Measurements from ENCODE around the gene CD69. TPM values are rescaled to one million over a fixed set of nuclear protein-coding genes. Genes with fewer than 3 reads are reported as not detected.
A peak's percentile ranks its signal among the peaks of the same experiment; 100 is the strongest.

Gene CD69
- total RNA-seq, 4 donors from 2014 or later, result 0.99 to 6.7 (median 2.7) TPM

GRCh38 chr12:9711664-9712063 is 49.0 kb downstream of the CD69 start:
- intact Hi-C loops (cut with DNase I), result no loop called here

GRCh38 chr12:9710584-9711375 is 49.9 kb downstream of the CD69 start:
- no peak overlapping the region for H3K27ac ChIP-seq
- no peaks in the 10 kb centered on the region for H3K36me3 ChIP-seq
- TF ChIP-seq CTCF (IDR thresholded peaks at IDR 0.05) (no peak), POLR2A (IDR thresholded peaks at IDR 0.05) (no peak)
- peaks cover 0 to 12% (median 0%) of the 10 kb centered on the region in 3 donors for H3K4me1 ChIP-seq
- 81 to 100% methylated on average over 1 to 3 of the region's 3 CpGs for WGBS, 2 donors
- no peaks in the 10 kb centered on the region for H3K27me3 ChIP-seq
- intact Hi-C loops (cut with DNase I), result no loop called here
- no peak overlapping the region for H3K4me3 ChIP-seq
- H3K9me3 ChIP-seq, result no peaks in the 10 kb centered on the region
- no peak for DNase-seq

More at GRCh38 chr12:9711664-9712063, 49.0 kb downstream of the CD69 start:
- Histone ChIP-seq H3K27me3 (no peaks in the 10 kb centered on the region), H3K4me1 (peaks cover 0 to 12% (median 0%) of the 10 kb centered on the region in 3 donors), H3K36me3 (no peaks in the 10 kb centered on the region), H3K27ac (no peak overlapping the region), H3K9me3 (no peaks in the 10 kb centered on the region), H3K4me3 (no peak overlapping the region)
- WGBS, 2 donors, result 78 to 100% methylated on average over 1 of the region's 1 CpG
- DNase-seq, result no peak
- TF ChIP-seq CTCF (IDR thresholded peaks at IDR 0.05) (no peak), POLR2A (IDR thresholded peaks at IDR 0.05) (no peak)

DNA sequence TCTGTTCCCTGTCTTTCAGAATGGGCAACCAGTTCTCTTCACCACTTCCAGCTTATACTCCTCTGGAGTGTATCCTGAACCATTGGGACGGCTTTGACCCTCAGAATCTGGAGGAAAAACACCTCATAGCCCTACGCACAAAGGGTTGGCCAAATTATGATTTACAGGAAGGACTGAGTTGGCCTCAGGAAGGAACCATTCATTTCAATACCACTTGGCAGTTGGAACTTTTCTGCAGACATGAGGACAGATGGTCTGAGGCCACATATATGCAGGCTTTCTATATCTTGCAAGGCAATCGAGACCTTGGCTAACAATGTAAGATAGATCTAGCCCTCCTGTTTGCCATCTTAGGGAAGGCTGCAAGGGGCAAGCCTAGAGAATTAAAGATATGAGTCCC is 51.8 kb downstream of the CD69 start:
- H3K4me1 ChIP-seq, result peaks cover 0 to 12% (median 0%) of the 10 kb centered on the region in 3 donors
- intact Hi-C loops (cut with DNase I), result loop anchor here (5.0 kb wide), 1 partner anchor 72 kb away; no protein-coding TSS in a partner anchor
- no peak overlapping the region for H3K4me3 ChIP-seq
- no peaks in the 10 kb centered on the region for H3K9me3 ChIP-seq
- no peaks in the 10 kb centered on the region for H3K27me3 ChIP-seq
- H3K27ac ChIP-seq, result no peak overlapping the region
- 85 to 91% methylated on average over 3 of the region's 3 CpGs for WGBS, 2 donors
- DNase-seq, result no peak
- no peaks in the 10 kb centered on the region for H3K36me3 ChIP-seq
- no peak for TF ChIP-seq CTCF (IDR thresholded peaks at IDR 0.05)
- no peak for TF ChIP-seq POLR2A (IDR thresholded peaks at IDR 0.05)

GRCh38 chr12:9707864-9708808 is 52.6 kb downstream of the CD69 start:
- intact Hi-C loops (cut with DNase I), result loop anchor here (5.0 kb wide), 1 partner anchor 71 kb away; no protein-coding TSS in a partner anchor
- TF ChIP-seq CTCF (IDR thresholded peaks at IDR 0.05) (peak; percentile 74 to 85 (median 80)), POLR2A (IDR thresholded peaks at IDR 0.05) (no peak)
- no peaks in the 10 kb centered on the region for H3K9me3 ChIP-seq
- H3K4me1 ChIP-seq, result peaks cover 0 to 12% (median 0%) of the 10 kb centered on the region in 3 donors
- DNase-seq, result no peak
- H3K27me3 ChIP-seq, result no peaks in the 10 kb centered on the region
- H3K36me3 ChIP-seq, result no peaks in the 10 kb centered on the region
- 44 to 53% methylated on average over 12 of the region's 12 CpGs for WGBS, 2 donors
- peak overlapping the region in 2 of 4 donors; percentile 15 to 33 for H3K27ac ChIP-seq
- H3K4me3 ChIP-seq, result no peak overlapping the region
